NCI-H2171 (cell line): Measurements from ENCODE around the gene TEX52.

ENCODE experiments used
- DNase-seq: peaks from one replicate; lab custom pipeline; 2025; lab: John Stamatoyannopoulos, UW

The TEX52 gene

DNA sequence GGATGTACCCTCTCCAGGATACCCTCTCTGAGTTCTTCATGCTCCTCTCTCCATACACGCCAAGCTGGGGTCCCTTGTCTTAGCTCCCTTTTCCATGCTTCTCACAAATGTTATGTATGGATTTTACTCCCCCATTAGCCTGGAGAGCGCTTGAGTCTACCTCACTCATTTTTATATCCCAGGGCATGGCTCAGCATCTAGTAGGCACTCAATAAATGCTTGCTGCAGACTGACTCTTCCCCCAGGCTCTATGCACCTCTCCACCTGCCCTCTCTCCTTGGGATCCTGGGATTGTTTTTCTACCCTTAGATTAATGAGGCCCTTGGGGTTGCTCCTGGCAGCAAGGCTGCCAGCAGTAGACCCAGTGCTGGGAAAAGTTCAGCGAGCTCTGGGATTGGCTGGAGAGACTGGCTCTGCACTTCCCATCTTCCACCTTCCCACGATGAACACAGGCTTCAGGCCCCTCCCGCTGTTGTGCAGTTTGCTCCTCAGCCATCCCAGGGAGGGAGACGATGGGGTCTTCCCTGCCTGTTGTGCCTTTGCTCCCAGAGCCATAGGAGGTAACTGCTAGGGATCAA is 24.2 kb downstream of the TEX52 start:
- DNase-seq, result peak; percentile 67

DNA sequence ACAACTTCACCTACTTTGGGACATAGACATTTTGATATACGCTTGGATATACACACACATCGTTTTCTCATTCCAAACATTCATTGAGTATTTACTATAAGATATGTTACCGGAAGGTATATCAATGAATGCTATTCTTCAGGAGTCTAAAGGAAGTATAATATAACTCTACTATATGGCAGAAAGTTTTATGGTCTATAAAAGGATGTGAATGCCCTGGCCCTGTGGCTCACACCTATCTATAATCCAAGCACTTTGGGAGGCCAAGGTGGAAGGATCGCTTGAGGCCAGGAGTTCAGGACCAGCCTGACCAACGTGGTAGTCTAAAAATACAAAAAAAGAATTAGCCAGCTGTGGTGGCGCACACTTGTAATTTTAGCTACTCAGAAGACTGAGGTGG is 27.6 kb downstream of the TEX52 start:
- DNase-seq, result no peak

- DNase-seq, result no peak
These were observed 29.9 kb downstream of the TEX52 start for GRCh38 chr12:2826721-2827515.

DNA sequence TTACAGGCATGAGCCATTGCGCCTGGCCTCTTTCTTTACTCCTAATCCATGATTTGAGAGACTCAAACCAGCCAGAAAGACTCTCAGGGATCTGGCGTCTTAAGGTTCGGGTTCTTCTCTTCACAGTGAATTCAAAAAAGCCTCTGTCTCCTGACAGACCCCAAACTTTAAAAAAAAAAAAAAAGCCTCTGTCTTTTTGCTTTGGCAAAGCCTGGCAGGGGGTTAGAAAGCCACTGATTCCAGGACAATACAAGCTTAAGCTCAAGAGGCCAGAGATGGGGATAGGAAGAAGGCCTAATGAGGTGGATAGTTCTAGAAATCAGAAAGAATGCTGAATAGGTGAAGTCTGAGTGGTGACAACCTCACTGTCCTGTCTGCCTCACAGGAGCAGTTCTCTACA is 30.8 kb downstream of the TEX52 start:
- DNase-seq, result no peak

DNA sequence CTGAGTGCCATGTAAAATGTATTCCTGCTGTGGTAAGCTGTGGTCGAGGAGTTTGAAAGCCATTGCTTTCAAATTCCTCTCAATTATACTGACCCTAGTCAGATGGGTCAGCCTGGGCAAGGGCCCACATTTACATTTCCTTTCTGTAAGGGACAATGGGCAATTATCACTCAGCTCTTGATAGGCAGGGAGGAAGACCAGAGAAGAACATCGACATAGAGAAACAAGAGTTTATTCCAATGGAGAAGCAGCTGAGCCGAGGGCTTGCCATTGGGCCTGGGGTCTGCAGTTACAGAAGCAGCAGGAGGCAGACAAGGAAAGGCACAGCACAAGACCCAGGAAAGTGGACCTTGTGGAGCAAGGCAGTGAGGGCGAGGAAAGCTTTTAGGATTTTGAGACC is 31.7 kb downstream of the TEX52 start:
- no peak for DNase-seq

DNA sequence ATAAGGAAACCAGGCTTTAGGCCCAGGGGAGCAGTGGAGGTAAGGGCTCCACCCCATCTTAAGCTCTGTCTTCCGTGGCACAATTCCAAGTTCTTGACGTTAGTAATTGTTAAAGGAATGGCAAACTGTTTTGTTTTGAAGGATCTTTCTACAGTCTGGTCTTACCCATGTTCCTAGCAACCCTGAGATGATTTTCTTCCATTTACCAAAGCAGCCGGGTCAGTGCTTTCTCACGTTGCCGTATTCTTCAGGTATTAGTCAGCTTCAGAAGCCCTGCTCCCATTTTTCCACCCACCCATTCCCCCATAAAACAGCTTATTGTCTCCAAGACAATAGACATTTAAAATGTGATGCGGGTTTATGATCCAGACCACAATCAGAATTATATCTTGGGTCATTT is 32.3 kb downstream of the TEX52 start:
- no peak for DNase-seq

- DNase-seq, result no peak
These were observed 33.4 kb downstream of the TEX52 start for GRCh38 chr12:2823483-2823882.

DNA sequence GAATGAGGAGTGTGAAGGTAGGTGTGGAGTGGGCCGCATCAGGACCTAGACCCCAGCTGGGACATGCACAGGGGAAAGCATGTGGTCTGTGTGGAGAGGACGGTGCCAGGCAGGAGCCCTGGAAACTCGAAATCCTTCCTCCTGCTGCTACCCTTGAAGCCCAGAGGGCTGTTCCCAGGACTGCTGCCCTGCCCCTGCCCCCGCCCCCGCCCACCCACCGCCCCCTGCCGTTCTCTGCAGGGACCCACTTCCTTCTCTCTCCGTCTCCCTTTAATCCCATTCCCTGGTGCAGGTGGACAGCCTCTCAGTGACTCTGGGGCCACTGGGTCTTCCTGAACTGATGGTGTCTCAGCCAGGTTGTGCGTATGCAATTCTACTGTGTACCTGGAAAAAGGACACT is 36.4 kb downstream of the TEX52 start:
- no peak for DNase-seq

- no peak for DNase-seq
These were observed 37.0 kb downstream of the TEX52 start for GRCh38 chr12:2819810-2820209.

DNA sequence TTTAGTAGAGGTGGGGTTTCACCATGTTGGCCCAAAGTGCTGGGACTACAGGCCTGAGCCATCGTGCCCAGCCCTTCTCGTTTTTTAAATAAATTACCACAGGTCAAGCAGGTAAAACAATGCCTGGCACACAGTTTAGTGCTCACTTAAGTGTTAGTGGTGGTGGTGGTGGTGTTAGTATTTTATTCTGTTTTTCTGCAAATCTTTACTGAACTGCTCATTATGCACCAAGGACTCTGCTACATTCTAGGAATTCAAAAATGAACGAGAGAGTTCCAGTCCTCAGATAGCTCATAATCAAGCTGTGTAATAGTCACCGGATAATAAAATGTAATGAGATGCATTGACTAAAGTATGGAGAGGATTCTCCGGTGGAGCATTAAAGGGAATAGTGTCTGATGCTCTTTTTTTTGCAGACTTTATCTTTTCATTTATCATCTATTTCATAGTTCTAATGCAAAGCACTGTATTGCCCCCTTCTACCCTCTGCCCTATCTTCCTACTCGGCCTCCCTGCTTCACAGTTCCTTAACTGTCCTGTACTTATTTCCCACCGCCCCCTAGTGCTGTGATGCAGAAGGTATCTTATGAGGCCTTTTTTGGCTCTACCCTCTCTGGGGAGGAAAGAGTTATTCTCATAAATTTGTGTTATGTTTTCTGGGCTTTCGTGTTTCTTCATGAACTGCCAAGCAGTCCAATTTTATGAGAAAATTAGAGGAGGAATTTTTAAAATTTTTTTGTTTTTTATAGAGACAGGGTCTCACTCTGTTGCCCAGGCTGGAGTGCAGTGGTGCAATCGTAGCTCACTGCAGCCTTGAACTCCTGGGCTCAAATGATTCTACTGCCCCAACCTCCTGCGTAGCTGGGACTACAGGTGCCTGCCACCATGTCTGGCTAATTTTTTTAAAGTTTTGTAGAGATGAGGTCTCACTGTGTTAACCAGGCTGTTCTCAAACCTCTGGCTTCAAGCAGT is 43.3 kb downstream of the TEX52 start:
- peak; percentile 48 for DNase-seq

- DNase-seq, result peak; percentile 99
These were observed 44.3 kb downstream of the TEX52 start, which contains the start of gene ITFG2 for GRCh38 chr12:2812290-2813213. TSS of gene ITFG2 (plus strand) at chr12:2812668. CDS start at chr12:2812761, 93 bp downstream.

DNA sequence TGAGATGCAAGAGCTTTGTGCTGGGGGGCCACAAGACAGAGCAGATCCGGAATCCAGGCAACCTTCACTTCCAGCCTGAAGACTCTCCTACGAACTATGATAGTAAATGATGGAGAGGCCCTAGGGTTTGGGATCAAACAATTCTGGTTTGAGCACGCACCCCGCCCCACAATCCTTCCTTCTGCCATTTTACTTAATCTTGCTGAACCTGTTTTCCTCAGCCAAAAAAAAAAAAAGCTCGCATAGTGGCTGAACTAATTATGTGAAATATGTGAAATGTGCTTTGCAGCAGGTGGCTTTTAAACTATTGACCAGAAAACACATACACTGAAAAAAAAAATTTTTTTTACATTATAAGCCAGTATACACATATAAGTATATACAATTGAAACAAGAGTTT is 45.0 kb downstream of the TEX52 start:
- no peak for DNase-seq

DNA sequence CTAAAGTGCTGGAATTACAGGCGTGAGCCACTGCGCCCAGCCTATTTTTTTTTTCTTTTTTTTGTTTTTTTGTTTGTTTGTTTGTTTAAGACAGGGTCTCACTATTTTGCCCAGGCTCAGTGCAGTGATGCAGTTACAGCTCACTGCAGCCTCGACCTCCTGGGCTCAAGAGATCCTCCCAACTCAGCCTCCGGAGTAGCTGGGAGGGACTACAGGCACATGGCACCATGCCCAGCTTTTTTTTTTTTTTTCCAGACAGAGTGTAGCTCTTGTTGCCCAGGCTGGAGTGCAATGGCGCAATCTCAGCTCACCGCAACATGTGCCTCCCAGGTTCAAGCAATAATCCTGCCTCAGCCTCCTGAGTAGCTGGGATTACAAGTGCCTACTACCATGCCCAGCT is 50.1 kb downstream of the TEX52 start:
- no peak for DNase-seq

- no peak for DNase-seq
These were observed 51.7 kb downstream of the TEX52 start for GRCh38 chr12:2805143-2805520.

- DNase-seq, result no peak
These were observed 52.3 kb downstream of the TEX52 start for GRCh38 chr12:2804393-2805142.

- no peak for DNase-seq
These were observed 53.0 kb downstream of the TEX52 start for GRCh38 chr12:2803635-2804392.

GRCh38 chr12:2801044-2801783 is 55.6 kb downstream of the TEX52 start:
- DNase-seq, result no peak

GRCh38 chr12:2800046-2800570 is 56.7 kb downstream of the TEX52 start:
- DNase-seq, result no peak
